HG03039 (cell line): ENCODE data around the gene GTF2H3.

ENCODE experiments used
- ATAC-seq: cut with Tn5 transposase; IDR thresholded peaks from one replicate; pipeline ENCODE4 v1.9.1; 2021; ENCODE audit warnings: mild to moderate bottlenecking, moderate library complexity; ENCODE audit not compliant: unreplicated experiment

Gene GTF2H3

GRCh38 chr12:123645380-123645779, 11.8 kb downstream of the GTF2H3 start:
- no peak for ATAC-seq

GRCh38 chr12:123645878-123646277, 12.2 kb downstream of the GTF2H3 start:
- no peak for ATAC-seq

- ATAC-seq, result no peak
Measured at GRCh38 chr12:123648401-123648800, 14.8 kb downstream of the GTF2H3 start.

GRCh38 chr12:123654129-123654701, 20.6 kb downstream of the GTF2H3 start:
- ATAC-seq, result no peak

- ATAC-seq, result peak; percentile 64
Measured at GRCh38 chr12:123655420-123655819, 21.8 kb downstream of the GTF2H3 start.

GRCh38 chr12:123656392-123656791, 22.8 kb downstream of the GTF2H3 start:
- ATAC-seq, result no peak

GRCh38 chr12:123657211-123657610, 23.6 kb downstream of the GTF2H3 start:
- no peak for ATAC-seq

GRCh38 chr12:123659996-123660727, 26.5 kb downstream of the GTF2H3 start:
- no peak for ATAC-seq

- ATAC-seq, result no peak
Measured at GRCh38 chr12:123667771-123668170, 34.1 kb downstream of the GTF2H3 start.

- peak; percentile 98 for ATAC-seq
Measured at GRCh38 chr12:123670882-123671728, 37.5 kb downstream of the GTF2H3 start, which contains the start of gene TCTN2. Gene TCTN2, plus strand, starts transcription at chr12:123671113. Its CDS starts 128 bp downstream, at chr12:123671241.

- no peak for ATAC-seq
Measured at GRCh38 chr12:123671876-123672275, 38.2 kb downstream of the GTF2H3 start.

- ATAC-seq, result no peak
Measured at GRCh38 chr12:123675436-123675835, 41.8 kb downstream of the GTF2H3 start.

GRCh38 chr12:123676616-123677320, 43.1 kb downstream of the GTF2H3 start:
- no peak for ATAC-seq

- no peak for ATAC-seq
Measured at GRCh38 chr12:123678981-123679380, 45.4 kb downstream of the GTF2H3 start.

GRCh38 chr12:123681605-123682004, 48.0 kb downstream of the GTF2H3 start:
- no peak for ATAC-seq

GRCh38 chr12:123683964-123684363, 50.3 kb downstream of the GTF2H3 start:
- ATAC-seq, result no peak

GRCh38 chr12:123686636-123687190, 53.1 kb downstream of the GTF2H3 start:
- ATAC-seq, result no peak

GRCh38 chr12:123690191-123690840, 56.7 kb downstream of the GTF2H3 start:
- ATAC-seq, result no peak

- ATAC-seq, result no peak
Measured at GRCh38 chr12:123696207-123696606, 62.6 kb downstream of the GTF2H3 start.

- ATAC-seq, result no peak
Measured at GRCh38 chr12:123696646-123697045, 63.0 kb downstream of the GTF2H3 start.
